H1 (cell line): Measurements from ENCODE around the gene SKIC3. TPM values are rescaled to one million over a fixed set of nuclear protein-coding genes. Genes with fewer than 3 reads are reported as not detected.
A peak's percentile ranks its signal among the peaks of the same experiment; 100 is the strongest.

Experiments used
- CTCF ChIA-PET: fragments of 300-600 bp; sonication (Branson Sonifier 250); formaldehyde crosslinking; loops from one replicate; lab custom pipeline; 2021; ENCODE audit not compliant: partially characterized antibody; lab: Charles Lee
- POLR2A ChIA-PET: fragments of 300-600 bp; sonication (Branson Sonifier 250); formaldehyde crosslinking; loops from one replicate; lab custom pipeline; 2021; ENCODE audit warnings: inconsistent platforms; ENCODE audit not compliant: partially characterized antibody; lab: Charles Lee
- DNase-seq, 2 experiments: peaks; one replicate each; pipeline versions ENCODE4 v3.0.0 to v3.0.0-alpha.2; 2010 to 2022; ENCODE audit warnings: low spot score in 2 of 2, low read depth in 1 of 2, mixed read lengths in 1 of 2
- FAIRE-seq: peaks from 2 replicates; lab custom pipeline; 2011; peaks lifted over from hg19 to GRCh38; lab: Jason Lieb, UNC
- H2AFZ ChIP-seq: 2 replicates; pipeline ENCODE4 v1.8.1; 2012; ENCODE audit warnings: low read length, inconsistent platforms
- H2AK5ac ChIP-seq: 2 replicates; pipeline ENCODE4 v1.6.1; 2013; ENCODE audit warnings: low read depth, low read length
- H2BK120ac ChIP-seq: replicated peaks from 2 replicates; pipeline ENCODE3; 2013; ENCODE audit warnings: low read depth, low read length, inconsistent platforms
- H2BK12ac ChIP-seq: 2 replicates; pipeline ENCODE4 v1.6.1; 2013; ENCODE audit warnings: low read depth, low read length
- H2BK15ac ChIP-seq: 2 replicates; pipeline ENCODE4 v1.6.1; 2013; ENCODE audit warnings: low read length
- H2BK20ac ChIP-seq: 2 replicates; pipeline ENCODE4 v1.6.1; 2013; ENCODE audit warnings: low read length
- H2BK5ac ChIP-seq: 2 replicates; pipeline ENCODE4 v1.6.1; 2013; ENCODE audit warnings: low read depth, low read length
- H3K14ac ChIP-seq: 2 replicates; pipeline ENCODE4 v1.6.1; 2013; ENCODE audit warnings: inconsistent platforms; ENCODE audit not compliant: insufficient read length
- H3K18ac ChIP-seq: 2 replicates; pipeline ENCODE4 v1.6.1; 2013; ENCODE audit warnings: low read length; ENCODE audit errors: extremely low read depth
- H3K23ac ChIP-seq: 2 replicates; pipeline ENCODE4 v1.6.1; 2013; ENCODE audit warnings: inconsistent platforms; ENCODE audit not compliant: insufficient read length
- H3K23me2 ChIP-seq: 2 replicates; pipeline ENCODE4 v1.6.1; 2013; ENCODE audit warnings: low read depth, low read length
- H3K27ac ChIP-seq: 2 replicates; pipeline ENCODE4 v1.6.1; 2011; ENCODE audit warnings: low read depth, low read length, inconsistent platforms
- H3K27me3 ChIP-seq, 4 experiments: replicated peaks in 1 of 4; 1 replicate in 1 of 4; 2 replicates in 3 of 4; pipeline versions ENCODE4 v1.6.1 to v1.8.1; 2011 to 2013; ENCODE audit warnings: low read length in 3 of 4, mild to moderate bottlenecking in 3 of 4, inconsistent platforms in 2 of 4, mixed read lengths in 2 of 4, moderate library complexity in 1 of 4; ENCODE audit not compliant: control insufficient read depth in 3 of 4, insufficient read depth in 3 of 4; ENCODE audit errors: extremely low read depth in 1 of 4
- H3K36me3 ChIP-seq, 4 experiments: 2 replicates each; pipeline versions ENCODE4 v1.6.1 to v1.8.1; 2011 to 2013; ENCODE audit warnings: mild to moderate bottlenecking in 4 of 4, low read length in 3 of 4, moderate library complexity in 2 of 4, control low read depth in 1 of 4, inconsistent platforms in 1 of 4; ENCODE audit not compliant: insufficient read depth in 4 of 4, control insufficient read depth in 2 of 4
- H3K4ac ChIP-seq: replicated peaks from 2 replicates; pipeline ENCODE3; 2013; ENCODE audit warnings: low read length, low read depth, mixed read lengths, inconsistent platforms; ENCODE audit not compliant: insufficient read length
- H3K4me1 ChIP-seq, 4 experiments: replicated peaks in 1 of 4; 1 replicate in 1 of 4; 2 replicates in 3 of 4; pipeline versions ENCODE4 v1.6.1 to v1.8.1; 2011 to 2013; ENCODE audit warnings: low read length in 3 of 4, inconsistent platforms in 2 of 4, mixed read lengths in 1 of 4; ENCODE audit not compliant: insufficient read depth in 4 of 4, control insufficient read depth in 3 of 4
- H3K4me2 ChIP-seq, 2 experiments: 2 replicates each; pipeline versions ENCODE4 v1.6.1 to v1.8.1; 2011 to 2013; ENCODE audit warnings: low read depth in 2 of 2, low read length in 2 of 2, control low read depth in 1 of 2, inconsistent platforms in 1 of 2, mild to moderate bottlenecking in 1 of 2; ENCODE audit not compliant: insufficient read depth in 1 of 2
- H3K4me3 ChIP-seq, 4 experiments: fragments of 200-600, 300-600 bp in 1 of 4; sonication (generic), shearing (Covaris generic), sonication (Bioruptor Twin) in 1 of 4; 2 replicates each; pipeline versions ENCODE4 v1.5.1 to v1.8.1; 2011 to 2016; ENCODE audit warnings: low read length in 4 of 4, low read depth in 3 of 4, control low read depth in 2 of 4, inconsistent platforms in 2 of 4, mild to moderate bottlenecking in 2 of 4, mixed read lengths in 1 of 4, moderate library complexity in 1 of 4; ENCODE audit not compliant: insufficient read depth in 2 of 4; ENCODE audit errors: extremely low read depth in 1 of 4
- H3K56ac ChIP-seq: replicated peaks from 2 replicates; pipeline ENCODE3; 2013; ENCODE audit warnings: low read depth, mild to moderate bottlenecking, mixed read lengths, low read length, inconsistent platforms; ENCODE audit not compliant: insufficient read length
- H3K79me1 ChIP-seq: 2 replicates; pipeline ENCODE4 v1.6.1; 2013; ENCODE audit warnings: low read depth, low read length, control low read depth
- H3K79me2 ChIP-seq, 2 experiments: 2 replicates each; pipeline versions ENCODE4 v1.6.1 to v1.8.1; 2012 to 2013; ENCODE audit warnings: low read length in 2 of 2, mild to moderate bottlenecking in 2 of 2, inconsistent platforms in 1 of 2; ENCODE audit not compliant: insufficient read depth in 2 of 2, control insufficient read depth in 1 of 2
- H3K9ac ChIP-seq, 4 experiments: replicated peaks in 1 of 4; 1 replicate in 1 of 4; 2 replicates in 3 of 4; pipeline versions ENCODE4 v1.6.1 to v1.8.1; 2011 to 2013; ENCODE audit warnings: low read depth in 3 of 4, low read length in 3 of 4, control low read depth in 2 of 4, mild to moderate bottlenecking in 2 of 4, moderate library complexity in 2 of 4, inconsistent platforms in 1 of 4; ENCODE audit errors: extremely low read depth in 1 of 4
- H3K9me3 ChIP-seq, 2 experiments: 2 replicates each; pipeline versions ENCODE4 v1.6.1 to v1.8.1; 2012 to 2013; ENCODE audit warnings: mild to moderate bottlenecking in 2 of 2, moderate library complexity in 2 of 2, control low read depth in 1 of 2, inconsistent platforms in 1 of 2, low read depth in 1 of 2, low read length in 1 of 2, mixed read lengths in 1 of 2; ENCODE audit not compliant: insufficient read depth in 2 of 2
- H4K20me1 ChIP-seq, 2 experiments: replicated peaks in 1 of 2; 2 replicates each; pipeline versions ENCODE3 to v1.8.1; 2011 to 2013; ENCODE audit warnings: inconsistent platforms in 2 of 2, low read length in 2 of 2, mild to moderate bottlenecking in 1 of 2; ENCODE audit not compliant: insufficient read depth in 2 of 2, control insufficient read depth in 1 of 2
- H4K5ac ChIP-seq: 2 replicates; pipeline ENCODE4 v1.6.1; 2013; ENCODE audit warnings: low read length, low read depth, mixed read lengths, inconsistent platforms; ENCODE audit not compliant: insufficient read length
- H4K8ac ChIP-seq: 2 replicates; pipeline ENCODE4 v1.8.0; 2013; ENCODE audit warnings: mild to moderate bottlenecking, moderate library complexity, low read length, inconsistent platforms; ENCODE audit not compliant: insufficient read depth; ENCODE audit errors: extremely low read depth
- H4K91ac ChIP-seq: replicated peaks from 2 replicates; pipeline ENCODE3; 2013; ENCODE audit warnings: low read length, mixed read lengths, inconsistent platforms; ENCODE audit not compliant: insufficient read length
- BRCA1 ChIP-seq: IDR thresholded peaks from 2 replicates; pipeline ENCODE4 v1.6.1; 2012; ENCODE audit warnings: low read depth, low read length, improper control_type of control experiment
- CBX8 ChIP-seq: fragments of 300-800, 300-1000 bp; sonication (generic); IDR thresholded peaks from 2 replicates; pipeline ENCODE4 v1.7.1; 2016; ENCODE audit warnings: low read depth, low read length, borderline replicate concordance
- CHD2 ChIP-seq: IDR thresholded peaks from 2 replicates; pipeline ENCODE4 v1.6.1; 2012; ENCODE audit warnings: low read length, improper control_type of control experiment
- EGR1 ChIP-seq: IDR thresholded peaks from 2 replicates; pipeline ENCODE4 v1.6.1; 2011; ENCODE audit warnings: low read depth, low read length, borderline replicate concordance
- EP300 ChIP-seq, 2 experiments: IDR thresholded peaks; 1 replicate in 1 of 2; 2 replicates in 1 of 2; pipeline ENCODE4 v1.6.1; 2011 to 2012; ENCODE audit warnings: low read depth in 2 of 2, low read length in 2 of 2, mild to moderate bottlenecking in 2 of 2, borderline replicate concordance in 1 of 2, inconsistent platforms in 1 of 2, moderate library complexity in 1 of 2
- HDAC2 ChIP-seq, 2 experiments: fragments of 300-600 bp in 1 of 2; sonication (generic) in 1 of 2; IDR thresholded peaks; 2 replicates each; pipeline ENCODE4 v1.6.1; 2011 to 2012; ENCODE audit warnings: low read depth in 2 of 2, low read length in 2 of 2, mild to moderate bottlenecking in 2 of 2, moderate library complexity in 2 of 2, borderline replicate concordance in 1 of 2, inconsistent platforms in 1 of 2
- JUND ChIP-seq: IDR thresholded peaks from 2 replicates; pipeline ENCODE4 v1.6.1; 2011; ENCODE audit warnings: mild to moderate bottlenecking, improper control_type of control experiment, low read length
- KDM5A ChIP-seq: fragments of 200-600 bp; IDR thresholded peaks from 2 replicates; pipeline ENCODE4 v1.7.1; 2012; ENCODE audit warnings: mild to moderate bottlenecking, low read length, inconsistent platforms, mixed read lengths
- NANOG ChIP-seq: IDR thresholded peaks from 2 replicates; pipeline ENCODE4 v1.6.1; 2011; ENCODE audit warnings: low read length, low read depth, mild to moderate bottlenecking, inconsistent platforms; ENCODE audit not compliant: insufficient read depth, poor library complexity, severe bottlenecking
- POU5F1 ChIP-seq: IDR thresholded peaks from 2 replicates; pipeline ENCODE4 v1.6.1; 2011; ENCODE audit warnings: low read depth, mild to moderate bottlenecking, low read length, moderate library complexity
- SAP30 ChIP-seq: fragments of 300-600 bp; sonication (generic); IDR thresholded peaks from 2 replicates; pipeline ENCODE4 v1.7.1; 2012; ENCODE audit warnings: low read length, moderate library complexity, mild to moderate bottlenecking, inconsistent platforms; ENCODE audit not compliant: insufficient read depth, insufficient replicate concordance
- TBP ChIP-seq: IDR thresholded peaks from 2 replicates; pipeline ENCODE4 v1.6.1; 2011; ENCODE audit warnings: low read depth, low read length, improper control_type of control experiment
- WGBS, 2 experiments: shearing (Covaris generic) in 1 of 2; methylation state at CpG; one replicate each; pipeline versions ENCODE4 v1.1.6 to v1.1.7; 2013 to 2015; ENCODE audit warnings: low lambda C conversion rate in 2 of 2, mixed read lengths in 2 of 2, inconsistent platforms in 1 of 2, low coverage in 1 of 2, missing lambda C conversion rate in 1 of 2; ENCODE audit not compliant: insufficient replicate concordance in 2 of 2, insufficient coverage in 1 of 2, insufficient read length in 1 of 2; ENCODE audit errors: extremely low coverage in 1 of 2, missing lambda C conversion rate in 1 of 2; 5-methylcytosine and 5-hydroxymethylcytosine counted together
- polyA plus RNA-seq, 7 experiments: library from polyadenylated mRNA; depleted of rRNA in 3 of 7; stranded (reverse) in 5 of 7; unstranded in 2 of 7; fragments of >200 nt in 5 of 7; fragments of 200-250 nt in 2 of 7; gene quantifications; 1 replicate in 5 of 7; 2 replicates in 1 of 7; 4 replicates in 1 of 7; pipeline versions ENCODE4 v1.2.1 to v1.2.3, GENCODE V29; 2011 to 2013; ENCODE audit warnings: missing spikeins in 2 of 7, mixed read lengths in 2 of 7
- total RNA-seq: library from RNA; stranded (reverse); fragmentation: NEBNext Ultra II Directional; extraction: Animal tissue kit (Norgen Biotek cat#: 25700); gene quantifications from 2 replicates; pipeline ENCODE4 v1.2.1, GENCODE V29; 2021
- TF ChIP-seq, protein P1 (sequence below): IDR thresholded peaks from 2 replicates; pipeline ENCODE4 v1.6.1; 2011; ENCODE audit warnings: low read depth, mild to moderate bottlenecking, low read length; ENCODE audit not compliant: insufficient read depth

SKIC3 gene
- total and polyA plus RNA-seq, 2 of the 8 experiments (the other 6 are each of a cell fraction or from before 2014, with no cell fraction given), result 13.7 to 53.7 TPM

DNA sequence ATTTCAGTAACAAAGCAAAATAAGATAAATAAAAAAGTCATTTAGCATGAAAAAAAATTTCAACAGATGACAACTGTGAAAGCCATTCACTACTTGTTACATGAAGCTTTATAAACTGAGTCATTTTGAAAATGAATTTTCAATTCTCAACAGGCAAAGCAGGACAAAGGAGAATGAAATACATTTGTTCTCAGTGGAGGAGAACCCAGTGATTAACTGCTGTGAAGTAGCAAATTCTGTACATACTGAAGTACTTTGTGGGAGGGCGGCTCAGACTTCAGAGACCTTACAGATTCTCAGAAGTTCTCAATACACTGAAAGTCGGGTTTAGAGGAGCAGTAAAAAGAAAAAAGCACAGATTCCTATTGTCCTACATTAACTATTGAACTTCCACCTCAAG lies 21.7 kb downstream of the SKIC3 start:
- Histone ChIP-seq H3K27me3 (no peaks in the 10 kb centered on the region), H3K14ac (no peak overlapping the region), H3K79me2 (no peaks in the 10 kb centered on the region), H4K8ac (no peak overlapping the region), H2AFZ (no peak overlapping the region), H3K9ac (no peak overlapping the region; a peak in 1 of 7 replicates), H4K91ac (no peak overlapping the region), H2AK5ac (no peak overlapping the region), H2BK12ac (no peak overlapping the region), H2BK5ac (no peak overlapping the region), H3K23me2 (peaks cover 1% of the 10 kb centered on the region; the same call in 1 of the 2 replicates), H3K4me2 (no peak overlapping the region), H3K56ac (no peak overlapping the region), H3K4me3 (no peak overlapping the region), H3K4me1 (no peaks in the 10 kb centered on the region), H3K36me3 (peaks cover 7 to 35% (median 12%) of the 10 kb centered on the region in 4 experiments), H3K27ac (no peak overlapping the region), H2BK20ac (no peak overlapping the region), H3K4ac (no peak overlapping the region), H4K5ac (no peak overlapping the region), H4K20me1 (no peaks in the 10 kb centered on the region), H3K79me1 (no peaks in the 10 kb centered on the region), H3K9me3 (no peaks in the 10 kb centered on the region), H2BK15ac (no peak overlapping the region), H3K18ac (no peak overlapping the region), H3K23ac (no peak overlapping the region), H2BK120ac (no peak overlapping the region)
- WGBS, 2 experiments, result 49% methylated on average over 2 of the region's 2 CpGs; no CpG with 5 or more reads in 1 of the 2 experiments
- CTCF ChIA-PET, result interaction anchor here (0.6 kb wide), 2 partner anchors 12 to 15 kb away, joined by 3 read pairs; no protein-coding TSS in a partner anchor
- DNase-seq (no peak), FAIRE-seq (peak; percentile 42)
- POLR2A ChIA-PET, result interaction anchor here (0.7 kb wide), 1 partner anchor 9 kb away, joined by 3 read pairs; no protein-coding TSS in a partner anchor
- no peak for TF ChIP-seq POU5F1
- TF ChIP-seq BRCA1, result no peak
- TF ChIP-seq, protein P1, sequence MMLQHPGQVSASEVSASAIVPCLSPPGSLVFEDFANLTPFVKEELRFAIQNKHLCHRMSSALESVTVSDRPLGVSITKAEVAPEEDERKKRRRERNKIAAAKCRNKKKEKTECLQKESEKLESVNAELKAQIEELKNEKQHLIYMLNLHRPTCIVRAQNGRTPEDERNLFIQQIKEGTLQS, result no peak
- TF ChIP-seq SAP30, result no peak
- TF ChIP-seq CBX8, result no peak
- TF ChIP-seq EGR1, result no peak
- TF ChIP-seq HDAC2 (IDR thresholded peaks at IDR 0.05; ENCODE audit: borderline replicate concordance in 1 of 2, low read depth in 2 of 2, low read length in 2 of 2), result no peak
- no peak for TF ChIP-seq TBP
- no peak for TF ChIP-seq CHD2
- TF ChIP-seq NANOG, result no peak
- no peak for TF ChIP-seq JUND
- TF ChIP-seq KDM5A, result no peak
- TF ChIP-seq EP300 (IDR thresholded peaks at IDR 0.05; ENCODE audit: borderline replicate concordance in 1 of 2, low read depth in 2 of 2, low read length in 2 of 2), result no peak
